Stimulated activated CD8-positive, alpha-beta memory T cell treated with anti-CD3 and anti-CD28 coated beads, Interleukin-15, amount 100 ng/mL, for 24 hours (primary cell): ENCODE data around the gene YIPF5.

ENCODE experiments used
- DNase-seq: peaks from one replicate; pipeline ENCODE4 v3.0.0-alpha.2; 2020; ENCODE audit warnings: low read depth

YIPF5 gene

GRCh38 chr5:144125163-144125726, 45.2 kb downstream of the YIPF5 start:
- DNase-seq, result no peak

- no peak for DNase-seq
These were observed 47.8 kb downstream of the YIPF5 start for GRCh38 chr5:144122641-144123040.

- DNase-seq, result no peak
These were observed 48.4 kb downstream of the YIPF5 start for GRCh38 chr5:144122081-144122480.

DNA sequence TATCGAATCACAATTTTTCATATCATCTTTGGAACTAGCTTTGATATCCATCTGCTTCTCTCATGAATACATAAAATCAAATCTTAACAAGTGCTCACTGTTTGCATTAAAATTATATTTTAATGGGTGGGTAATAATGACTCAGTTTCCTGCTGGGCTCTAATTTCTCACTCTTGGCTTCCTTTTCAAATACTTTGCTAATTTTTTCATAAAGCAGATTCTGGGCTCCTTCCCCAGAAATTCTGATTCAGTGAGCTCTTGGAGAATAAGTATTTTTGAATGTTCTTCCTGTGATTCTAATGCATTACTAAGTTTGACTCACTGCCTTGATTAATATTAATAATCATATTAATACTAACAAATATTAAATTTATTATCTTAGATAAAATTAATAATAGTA, 48.9 kb downstream of the YIPF5 start:
- no peak for DNase-seq

DNA sequence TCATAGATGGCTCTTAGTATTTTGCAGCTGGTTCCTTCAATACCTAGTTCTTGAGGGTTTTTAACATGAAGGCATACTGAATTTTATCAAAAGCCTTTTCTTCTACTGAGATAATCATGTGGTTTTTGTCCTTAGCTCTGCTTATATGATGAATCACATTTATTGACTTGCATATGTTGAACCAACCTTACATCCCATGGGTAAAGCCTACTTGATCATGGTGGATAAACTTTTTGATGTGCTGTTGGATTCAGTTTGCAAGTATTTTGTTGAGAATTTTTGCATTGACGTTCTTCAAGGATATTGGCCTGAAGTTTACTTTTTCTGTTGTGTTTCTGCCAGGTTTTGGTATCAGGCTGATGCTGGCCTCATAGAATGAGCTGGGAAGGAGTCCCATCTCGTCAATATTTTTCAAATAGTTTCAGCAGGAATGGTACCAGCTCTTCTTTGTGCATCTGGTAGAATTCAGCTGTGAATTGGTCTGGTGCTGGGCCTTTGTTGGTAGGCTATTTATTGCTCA, 49.7 kb downstream of the YIPF5 start:
- DNase-seq, result no peak

DNA sequence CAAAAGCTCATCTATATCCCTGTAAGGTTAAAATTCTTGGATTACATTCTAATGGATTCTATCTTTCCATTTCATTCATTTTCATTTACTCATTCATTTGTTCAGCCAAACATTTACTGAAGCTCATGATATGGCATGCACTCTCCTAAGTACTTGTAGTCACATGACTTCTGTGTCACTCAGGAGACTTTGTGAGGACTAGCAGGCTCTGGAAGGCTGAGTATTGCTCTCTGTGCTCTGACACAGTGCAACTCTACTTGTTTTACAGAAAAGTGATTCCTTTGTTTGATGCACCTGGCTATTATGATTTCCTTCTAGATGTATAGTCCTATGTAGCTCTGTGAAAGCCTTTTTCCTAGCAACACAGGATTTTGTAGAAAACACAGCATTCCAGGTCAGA, 53.0 kb downstream of the YIPF5 start:
- no peak for DNase-seq

DNA sequence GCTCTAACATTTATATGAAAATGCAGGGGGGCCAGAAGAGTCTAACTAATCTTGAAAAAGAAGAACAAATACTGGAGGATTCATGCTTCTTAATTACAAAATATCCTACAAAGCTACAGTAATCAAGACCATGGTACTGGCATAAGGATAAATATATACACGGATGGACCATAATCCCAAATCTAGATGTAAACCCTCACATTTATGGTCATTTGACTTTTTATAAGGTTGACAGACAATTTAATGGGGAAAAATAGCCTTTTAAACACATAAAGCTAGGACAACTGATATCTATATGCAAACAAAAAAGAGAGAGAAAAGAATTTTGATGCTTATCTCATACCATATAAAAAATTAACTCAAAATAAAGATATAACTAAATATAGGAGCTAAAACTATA, 55.9 kb downstream of the YIPF5 start:
- no peak for DNase-seq
